ENCODE measurements around the gene EMC8. TPM values are rescaled to one million over a fixed set of nuclear protein-coding genes. Genes with fewer than 3 reads are reported as not detected.

The EMC8 gene
- 10 to 100 TPM; 22.4 to 26.8 TPM for total RNA-seq

GRCh38 chr16:85799497-85800320 is at the start of gene EMC8, which contains the start of gene COX4I1:
Gene EMC8, minus strand, starts transcription at chr16:85799544. Its CDS starts 249 bp downstream, at chr16:85799295.
Gene COX4I1, plus strand, starts transcription at chr16:85799695. Its CDS starts 1,511 bp downstream, at chr16:85801206.

GRCh38 chr16:85750827-85751697 is 48.3 kb downstream of the EMC8 start, which contains the start of gene C16orf74:
Gene C16orf74, minus strand, starts transcription at chr16:85751096. Its CDS starts 15,879 bp downstream, at chr16:85735217.

Small RNA genes within 50 kb of the gene (microRNA-seq; reads per million reads assigned to microRNA genes)
- gene MIR1910 (ENCODE audit: borderline microRNAs expressed, borderline replicate concordance): not detected

Other genes with a start within 250 kb of the EMC8 start
- gene GSE1, start 186.2 kb downstream of the EMC8 start, total RNA-seq: 10 to 100 TPM; 25.0 to 25.1 TPM
- gene GINS2, start 110.6 kb downstream of the EMC8 start, total RNA-seq: 10 to 100 TPM; 28.3 to 31.8 TPM
- 1 to 10 TPM; 2.1 to 3.7 TPM for gene C16orf74, start 48.4 kb downstream of the EMC8 start, total RNA-seq
- 100 to 1,000 TPM; 558 to 564 TPM for gene COX4I1, start 151 bp upstream of the EMC8 start, total RNA-seq
- 10 to 100 TPM; 10.8 to 12.7 TPM for gene IRF8, start 99.6 kb upstream of the EMC8 start, total RNA-seq

All from activated naive CD4-positive, alpha-beta T cell treated with anti-CD3 and anti-CD28 coated beads, Interleukin-2, amount 10 ng/mL, durations not matched to agents 5 hours and 36 hours (primary cell).